ENCODE measurements around the gene TTLL11. TPM values are rescaled to one million over a fixed set of nuclear protein-coding genes. Genes with fewer than 3 reads are reported as not detected.

Gene TTLL11
- total RNA-seq, 4 donors from 2014 or later: 9.1 to 14.6 (median 9.7) TPM

- intact Hi-C loops (cut with DNase I; ENCODE audit: low total_unique reads): no loop called here
- WGBS, 2 donors: 86 to 91% methylated on average over 4 of the region's 4 CpGs
- no peak overlapping the region for H3K4me3 ChIP-seq (ENCODE audit: low read depth, poor library complexity, severe bottlenecking)
- no peak for TF ChIP-seq POLR2A (IDR thresholded peaks at IDR 0.05)
- TF ChIP-seq CTCF (IDR thresholded peaks at IDR 0.05): no peak
- no peak for DNase-seq (ENCODE audit: low spot score in 2 of 2)
These were observed 32.6 kb downstream of the TTLL11 start for GRCh38 chr9:122060481-122060880.

GRCh38 chr9:122059955-122060324 is 33.2 kb downstream of the TTLL11 start:
- no peak for DNase-seq (ENCODE audit: low spot score in 2 of 2)
- TF ChIP-seq POLR2A (IDR thresholded peaks at IDR 0.05): no peak
- no peak for TF ChIP-seq CTCF (IDR thresholded peaks at IDR 0.05)
- intact Hi-C loops (cut with DNase I; ENCODE audit: low total_unique reads): no loop called here
- no peak overlapping the region for H3K4me3 ChIP-seq (ENCODE audit: low read depth, poor library complexity, severe bottlenecking)
- 85 to 87% methylated on average over 1 of the region's 1 CpG for WGBS, 2 donors

- no peak for TF ChIP-seq CTCF (IDR thresholded peaks at IDR 0.05)
- TF ChIP-seq POLR2A (IDR thresholded peaks at IDR 0.05): no peak
- WGBS, 2 donors: 94 to 95% methylated on average over 9 of the region's 9 CpGs
- intact Hi-C loops (cut with DNase I; ENCODE audit: low total_unique reads): no loop called here
- DNase-seq (ENCODE audit: low spot score in 2 of 2): no peak
- no peak overlapping the region for H3K4me3 ChIP-seq (ENCODE audit: low read depth, poor library complexity, severe bottlenecking)
These were observed 33.7 kb downstream of the TTLL11 start for GRCh38 chr9:122059214-122059954.

GRCh38 chr9:122058709-122059108 is 34.4 kb downstream of the TTLL11 start:
- intact Hi-C loops (cut with DNase I; ENCODE audit: low total_unique reads): no loop called here
- TF ChIP-seq POLR2A (IDR thresholded peaks at IDR 0.05): no peak
- TF ChIP-seq CTCF (IDR thresholded peaks at IDR 0.05): no peak
- no peak for DNase-seq (ENCODE audit: low spot score in 2 of 2)
- no peak overlapping the region for H3K4me3 ChIP-seq (ENCODE audit: low read depth, poor library complexity, severe bottlenecking)
- WGBS, 2 donors: 67 to 80% methylated on average over 4 of the region's 4 CpGs

GRCh38 chr9:122058051-122058450 is 35.1 kb downstream of the TTLL11 start:
- 48 to 59% methylated on average over 4 of the region's 4 CpGs for WGBS, 2 donors
- intact Hi-C loops (cut with DNase I; ENCODE audit: low total_unique reads): no loop called here
- no peak for TF ChIP-seq CTCF (IDR thresholded peaks at IDR 0.05)
- TF ChIP-seq POLR2A (IDR thresholded peaks at IDR 0.05): no peak
- H3K4me3 ChIP-seq (ENCODE audit: low read depth, poor library complexity, severe bottlenecking): no peak overlapping the region
- no peak for DNase-seq (ENCODE audit: low spot score in 2 of 2)

GRCh38 chr9:122057211-122057610 is 35.9 kb downstream of the TTLL11 start:
- DNase-seq (ENCODE audit: low spot score in 2 of 2): no peak
- H3K4me3 ChIP-seq (ENCODE audit: low read depth, poor library complexity, severe bottlenecking): no peak overlapping the region
- 93 to 95% methylated on average over 10 of the region's 10 CpGs for WGBS, 2 donors
- TF ChIP-seq CTCF (IDR thresholded peaks at IDR 0.05) (no peak), POLR2A (IDR thresholded peaks at IDR 0.05) (no peak)
- intact Hi-C loops (cut with DNase I; ENCODE audit: low total_unique reads): no loop called here
